CD4-positive, alpha-beta T cell (primary cell): ENCODE measurements around the gene HHAT. TPM values are rescaled to one million over a fixed set of nuclear protein-coding genes. Genes with fewer than 3 reads are reported as not detected.

Experiments used
- ATAC-seq: fragments of 200-7000 bp; cut with Tn5 transposase; one replicate; pipeline ENCODE4 v1.10.0; 2022; ENCODE audit warnings: mild to moderate bottlenecking; ENCODE audit not compliant: poor library complexity
- CTCF ChIA-PET: fragments of 350-600 bp; sonication (Branson Sonifier 250); formaldehyde crosslinking; loops from one replicate; lab custom pipeline; 2021; ENCODE audit warnings: antibody characterized with exemption, inconsistent platforms; lab: Charles Lee
- POLR2A ChIA-PET: fragments of 350-600 bp; sonication (Branson Sonifier 250); formaldehyde crosslinking; loops from one replicate; lab custom pipeline; 2021; ENCODE audit warnings: antibody characterized with exemption, inconsistent platforms; lab: Charles Lee
- DNase-seq, 14 experiments: peaks; one replicate each; pipeline ENCODE4 v3.0.0-alpha.2; 2013 to 2020; ENCODE audit warnings: mixed read lengths in 2 of 14
- H3K27ac ChIP-seq, 2 donors: one replicate each; pipeline versions ENCODE4 v1.5.1 to v1.7.0; 2013; ENCODE audit warnings: low read length in 2 of 2, low read depth in 1 of 2, mild to moderate bottlenecking in 1 of 2
- H3K27me3 ChIP-seq, 2 experiments: 1 replicate in 1 of 2; 2 replicates in 1 of 2; pipeline versions ENCODE4 v1.6.1 to v1.7.0; 2013; ENCODE audit warnings: low read length in 2 of 2, control low read depth in 1 of 2, mild to moderate bottlenecking in 1 of 2, moderate library complexity in 1 of 2; ENCODE audit not compliant: insufficient read depth in 2 of 2, control insufficient read depth in 1 of 2
- H3K36me3 ChIP-seq: one replicate; pipeline ENCODE4 v1.6.1; 2013; ENCODE audit warnings: low read length, control low read depth; ENCODE audit not compliant: insufficient read depth
- H3K4me1 ChIP-seq: one replicate; pipeline ENCODE4 v1.6.1; 2013; ENCODE audit warnings: low read length, control low read depth; ENCODE audit not compliant: insufficient read depth
- H3K4me3 ChIP-seq: one replicate; pipeline ENCODE4 v1.5.1; 2013; ENCODE audit warnings: mild to moderate bottlenecking, low read length, moderate library complexity
- H3K9me3 ChIP-seq, 2 experiments: 1 replicate in 1 of 2; 2 replicates in 1 of 2; pipeline versions ENCODE4 v1.6.1 to v1.7.0; 2013; ENCODE audit warnings: low read length in 2 of 2, mild to moderate bottlenecking in 2 of 2, control low read depth in 1 of 2, moderate library complexity in 1 of 2; ENCODE audit not compliant: control insufficient read depth in 1 of 2, insufficient read depth in 1 of 2
- H3K27ac Mint-ChIP-seq: one replicate; pipeline ENCODE4 v1.8.0; 2020; ENCODE audit warnings: mixed read lengths
- H3K27me3 Mint-ChIP-seq: one replicate; pipeline ENCODE4 v1.8.0; 2021; ENCODE audit warnings: mixed read lengths
- H3K36me3 Mint-ChIP-seq: one replicate; pipeline ENCODE4 v1.8.0; 2021; ENCODE audit warnings: low read depth, mixed read lengths
- H3K4me1 Mint-ChIP-seq: one replicate; pipeline ENCODE4 v1.8.0; 2021; ENCODE audit warnings: low read depth, mixed read lengths
- H3K4me3 Mint-ChIP-seq: one replicate; pipeline ENCODE4 v1.8.0; 2020; ENCODE audit warnings: mild to moderate bottlenecking, mixed read lengths
- H3K9me3 Mint-ChIP-seq: one replicate; pipeline ENCODE4 v1.8.0; 2020; ENCODE audit warnings: mixed read lengths
- CTCF ChIP-seq: fragments of 200-600 bp; IDR thresholded peaks from one replicate; pipeline ENCODE4 v1.8.0; 2022; ENCODE audit warnings: antibody characterized with exemption, mild to moderate bottlenecking
- intact Hi-C, 2 experiments: fragments of 100-400 bp; cut with DNase I in 1 of 2; cut with micrococcal nuclease in 1 of 2; formaldehyde crosslinking; loops; one replicate each; pipeline versions ENCODE4 v1.15.1 to v1.9.0; 2023 to 2025; cut with DNase I, micrococcal nuclease
- total RNA-seq, 174 experiments: library from RNA in 2 of 174; stranded (reverse) in 2 of 174; gene quantifications; one replicate each; pipeline ENCODE4 v1.2.3 and lab custom pipeline; 2021 to 2026

The HHAT gene
- total RNA-seq, 2 experiments from 2014 or later: 3.1 to 3.3 TPM

- Histone ChIP-seq H3K4me1 (no peaks in the 10 kb centered on the region), H3K27ac (no peak overlapping the region), H3K9me3 (no peaks in the 10 kb centered on the region), H3K27me3 (no peaks in the 10 kb centered on the region), H3K36me3 (no peaks in the 10 kb centered on the region), H3K4me3 (no peak overlapping the region)
- H3K27ac Mint-ChIP-seq: no peak overlapping the region
- TF ChIP-seq CTCF: no peak
- intact Hi-C loops: no loop called here
- CTCF ChIA-PET: no interaction called here
- POLR2A ChIA-PET: no interaction called here
- no peak for ATAC-seq
- H3K9me3 Mint-ChIP-seq: no peaks in the 10 kb centered on the region
- no peaks in the 10 kb centered on the region for H3K4me1 Mint-ChIP-seq
- no peak overlapping the region for H3K4me3 Mint-ChIP-seq
- no peaks in the 10 kb centered on the region for H3K36me3 Mint-ChIP-seq
- H3K27me3 Mint-ChIP-seq: no peaks in the 10 kb centered on the region
- no peak for DNase-seq
Observed at GRCh38 chr1:210674151-210674550, 345.4 kb downstream of the HHAT start.

GRCh38 chr1:210676539-210676938 lies 347.8 kb downstream of the HHAT start:
- Histone ChIP-seq H3K36me3 (no peaks in the 10 kb centered on the region), H3K4me3 (no peak overlapping the region), H3K9me3 (no peaks in the 10 kb centered on the region), H3K4me1 (no peaks in the 10 kb centered on the region), H3K27ac (no peak overlapping the region), H3K27me3 (no peaks in the 10 kb centered on the region)
- ChIA-PET POLR2A (no interaction called here), CTCF (no interaction called here)
- Mint-ChIP-seq H3K36me3 (no peaks in the 10 kb centered on the region), H3K4me3 (no peak overlapping the region), H3K27ac (no peak overlapping the region), H3K27me3 (no peaks in the 10 kb centered on the region), H3K9me3 (no peaks in the 10 kb centered on the region), H3K4me1 (no peaks in the 10 kb centered on the region)
- TF ChIP-seq CTCF: no peak
- no peak for DNase-seq
- intact Hi-C loops: no loop called here
- ATAC-seq: no peak

GRCh38 chr1:210677533-210677932 lies 348.8 kb downstream of the HHAT start:
- no peak overlapping the region for H3K4me3 ChIP-seq
- no peaks in the 10 kb centered on the region for H3K36me3 ChIP-seq
- intact Hi-C loops: no loop called here
- Mint-ChIP-seq H3K4me1 (no peaks in the 10 kb centered on the region), H3K9me3 (no peaks in the 10 kb centered on the region), H3K4me3 (no peak overlapping the region), H3K27me3 (no peaks in the 10 kb centered on the region), H3K36me3 (no peaks in the 10 kb centered on the region), H3K27ac (no peak overlapping the region)
- TF ChIP-seq CTCF: no peak
- no peaks in the 10 kb centered on the region for H3K27me3 ChIP-seq
- H3K4me1 ChIP-seq: no peaks in the 10 kb centered on the region
- no peaks in the 10 kb centered on the region for H3K9me3 ChIP-seq
- POLR2A ChIA-PET: no interaction called here
- no peak overlapping the region for H3K27ac ChIP-seq
- DNase-seq: no peak
- no peak for ATAC-seq
- CTCF ChIA-PET: no interaction called here
